T-helper 22 cell (primary cell): ENCODE data around the gene CDCP1.
"Not testable (repeated sequence)": the region's sequence is repeated elsewhere in the genome, so short reads cannot be mapped to it uniquely, and the experiment has no call there.

ENCODE experiments used
- DNase-seq: peaks from one replicate; pipeline ENCODE4 v3.0.0-alpha.2; 2020; ENCODE audit warnings: low read depth

Gene CDCP1

DNA sequence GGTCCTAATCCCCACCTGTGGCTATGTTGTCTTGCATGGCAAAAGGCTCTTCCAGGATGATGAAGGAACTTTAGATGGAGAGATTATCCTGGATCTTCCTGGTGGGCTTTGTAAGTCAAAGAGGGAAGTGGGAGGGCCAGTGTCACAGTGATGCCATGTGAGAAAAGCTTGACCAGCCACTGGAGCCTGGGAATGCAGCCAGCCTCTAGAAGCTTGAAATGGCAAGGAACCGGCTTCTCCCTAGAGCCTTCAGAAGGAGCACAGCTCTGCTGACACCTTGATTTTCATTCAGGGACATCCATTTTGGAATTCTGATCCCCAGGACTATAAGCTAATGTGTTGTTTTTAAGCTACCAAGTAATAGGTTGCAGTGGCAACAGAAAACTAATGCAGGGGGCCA lies 61.8 kb downstream of the CDCP1 start:
- DNase-seq, result no peak

- no peak for DNase-seq
Measured at GRCh38 chr3:45083023-45083422, 63.2 kb downstream of the CDCP1 start.

GRCh38 chr3:45082142-45082538 lies 64.0 kb downstream of the CDCP1 start:
- DNase-seq, result no peak

DNA sequence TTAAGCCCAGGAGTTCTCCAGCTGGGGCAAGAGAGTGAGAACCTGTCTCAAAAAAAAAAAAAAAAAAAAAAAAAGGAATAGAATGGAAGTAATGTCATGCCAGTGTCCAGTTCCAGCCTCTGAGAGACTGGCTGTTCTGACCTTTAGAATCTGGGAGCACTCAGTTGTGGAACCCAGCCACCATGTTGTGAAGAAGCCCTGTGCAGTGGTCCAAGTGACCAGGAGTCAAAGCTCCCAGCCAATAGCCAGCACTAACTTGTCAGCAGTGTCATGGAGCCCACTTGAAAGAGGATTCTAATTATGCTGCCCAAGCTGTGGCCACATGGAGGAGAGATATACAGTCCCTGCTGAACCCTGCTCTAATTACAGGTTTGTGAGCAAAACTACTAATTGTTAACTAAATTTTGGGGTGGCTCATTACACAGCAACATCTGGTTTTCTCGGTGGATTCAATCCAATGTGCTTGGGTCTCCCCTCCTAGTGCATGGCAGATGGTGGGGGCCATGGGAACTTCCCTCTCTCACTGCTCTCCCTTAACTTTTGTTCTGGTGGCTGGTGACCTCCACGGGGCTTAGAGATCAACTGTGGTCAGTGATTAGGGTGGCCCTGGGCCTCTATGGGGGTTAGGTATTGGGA lies 64.6 kb downstream of the CDCP1 start:
- no peak for DNase-seq

DNA sequence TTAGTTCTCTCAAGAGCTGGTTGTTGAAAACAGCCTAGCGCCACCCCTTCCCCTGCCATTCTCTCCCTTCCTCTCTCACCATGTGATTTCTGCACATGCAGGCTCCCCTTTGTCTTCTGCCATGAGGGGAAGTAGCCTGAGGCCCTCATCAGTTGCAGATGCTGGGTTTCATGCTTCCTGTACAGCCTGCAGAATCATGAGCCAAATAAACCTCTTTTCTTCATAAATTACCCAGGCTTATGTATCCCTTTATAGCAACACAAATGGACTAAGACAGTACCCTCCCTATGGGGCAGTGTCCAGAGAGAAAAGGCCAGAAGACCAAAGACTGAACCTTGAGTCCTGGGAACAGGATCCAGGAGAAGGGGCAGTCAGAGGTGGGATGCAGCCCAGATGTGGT lies 65.4 kb downstream of the CDCP1 start:
- no peak for DNase-seq

- DNase-seq, result no peak
Measured at GRCh38 chr3:45079715-45080114, 66.5 kb downstream of the CDCP1 start.

GRCh38 chr3:45078910-45079522 lies 67.2 kb downstream of the CDCP1 start:
- no peak for DNase-seq

- not testable (repeated sequence) for DNase-seq
Measured at GRCh38 chr3:45078256-45078655, 67.9 kb downstream of the CDCP1 start.

- DNase-seq, result no peak
Measured at GRCh38 chr3:45075821-45076625, 70.2 kb downstream of the CDCP1 start.

DNA sequence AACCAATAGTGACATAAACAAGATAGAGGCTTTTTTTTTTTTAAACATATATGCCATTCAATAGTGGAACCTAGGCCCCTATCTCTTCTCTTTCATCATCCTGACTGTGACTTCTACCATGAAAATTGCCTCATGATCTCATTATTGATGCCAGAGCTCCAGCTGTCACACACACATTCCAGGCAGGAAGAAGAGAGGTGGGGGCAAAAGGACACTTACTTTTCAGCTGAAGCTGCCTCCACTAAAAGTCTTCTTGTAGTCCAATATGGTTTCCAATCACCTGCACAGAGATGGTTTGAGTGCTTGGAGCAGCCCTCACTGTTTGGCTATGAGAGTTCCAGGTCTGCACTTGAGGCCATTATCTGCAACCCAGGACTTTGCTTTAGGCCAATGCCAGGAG lies 75.1 kb downstream of the CDCP1 start:
- DNase-seq, result no peak

DNA sequence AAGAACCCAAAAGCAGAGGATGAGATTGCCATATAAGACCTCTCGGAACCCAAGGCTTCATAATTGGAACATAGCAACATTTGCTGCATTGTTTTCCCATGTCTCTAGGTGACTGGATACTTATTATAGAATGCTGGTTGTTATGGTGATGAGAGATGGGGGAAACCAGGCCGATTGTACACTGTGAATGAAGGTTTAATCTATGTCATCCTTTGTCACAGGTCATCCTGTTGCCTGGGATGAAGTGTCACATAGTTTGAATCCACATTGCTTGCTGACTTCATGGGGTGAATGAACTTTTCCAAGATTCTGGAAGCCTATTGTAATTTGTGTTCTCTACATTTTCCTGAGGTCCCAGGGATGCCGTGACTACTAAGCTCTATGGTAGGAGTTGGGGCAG lies 78.2 kb downstream of the CDCP1 start:
- no peak for DNase-seq

GRCh38 chr3:45067486-45067885 lies 78.7 kb downstream of the CDCP1 start:
- no peak for DNase-seq

DNA sequence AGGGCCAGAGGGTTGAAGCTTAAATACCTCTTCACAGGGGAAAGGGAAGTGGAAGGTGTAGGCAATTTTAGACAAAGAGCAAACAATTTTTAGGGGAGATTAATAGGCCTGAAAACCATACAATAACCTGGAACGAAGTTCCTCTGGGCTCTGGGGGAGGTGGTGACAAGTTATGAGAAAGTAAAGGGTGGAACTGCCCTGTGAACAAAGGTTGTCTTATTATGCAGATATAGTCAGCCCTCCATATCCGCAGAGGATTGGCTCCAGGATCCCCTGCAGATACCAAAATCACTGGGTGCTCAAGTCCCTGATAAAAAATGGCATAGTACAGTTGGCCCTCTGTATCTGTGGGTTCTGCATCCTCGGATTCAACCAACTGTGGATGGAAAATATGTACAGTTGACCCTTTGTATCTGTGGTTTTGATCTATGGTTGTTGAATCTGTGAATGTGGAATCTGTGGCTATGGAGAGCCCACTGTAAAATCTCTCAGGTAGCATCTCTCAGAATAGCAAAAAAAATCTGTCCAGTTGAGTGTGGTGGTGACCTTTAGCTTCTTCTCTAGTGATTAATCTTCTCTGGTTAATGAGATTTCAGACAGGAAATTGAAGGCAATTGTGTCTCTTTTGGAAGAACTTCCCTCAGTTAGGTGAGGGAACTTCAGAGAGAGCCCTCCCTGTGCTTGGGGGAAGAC lies 79.9 kb downstream of the CDCP1 start:
- no peak for DNase-seq

DNA sequence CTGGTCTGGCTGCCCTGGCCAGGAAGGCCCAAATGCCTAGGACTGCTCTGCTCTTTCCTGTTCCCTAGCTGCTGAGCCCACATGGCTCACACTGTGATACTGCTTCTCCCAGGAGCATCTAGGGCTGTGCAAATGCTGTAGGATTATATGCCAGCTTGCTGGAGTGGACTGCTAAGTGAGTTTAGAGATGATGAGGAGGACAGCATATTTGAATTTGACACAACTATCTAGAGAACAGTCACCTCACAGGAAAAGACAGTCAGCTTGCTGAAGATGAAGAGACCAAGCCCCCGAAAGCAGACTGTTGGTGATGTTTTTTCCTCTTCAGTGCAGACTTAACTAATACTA lies 80.8 kb downstream of the CDCP1 start:
- DNase-seq, result no peak

DNA sequence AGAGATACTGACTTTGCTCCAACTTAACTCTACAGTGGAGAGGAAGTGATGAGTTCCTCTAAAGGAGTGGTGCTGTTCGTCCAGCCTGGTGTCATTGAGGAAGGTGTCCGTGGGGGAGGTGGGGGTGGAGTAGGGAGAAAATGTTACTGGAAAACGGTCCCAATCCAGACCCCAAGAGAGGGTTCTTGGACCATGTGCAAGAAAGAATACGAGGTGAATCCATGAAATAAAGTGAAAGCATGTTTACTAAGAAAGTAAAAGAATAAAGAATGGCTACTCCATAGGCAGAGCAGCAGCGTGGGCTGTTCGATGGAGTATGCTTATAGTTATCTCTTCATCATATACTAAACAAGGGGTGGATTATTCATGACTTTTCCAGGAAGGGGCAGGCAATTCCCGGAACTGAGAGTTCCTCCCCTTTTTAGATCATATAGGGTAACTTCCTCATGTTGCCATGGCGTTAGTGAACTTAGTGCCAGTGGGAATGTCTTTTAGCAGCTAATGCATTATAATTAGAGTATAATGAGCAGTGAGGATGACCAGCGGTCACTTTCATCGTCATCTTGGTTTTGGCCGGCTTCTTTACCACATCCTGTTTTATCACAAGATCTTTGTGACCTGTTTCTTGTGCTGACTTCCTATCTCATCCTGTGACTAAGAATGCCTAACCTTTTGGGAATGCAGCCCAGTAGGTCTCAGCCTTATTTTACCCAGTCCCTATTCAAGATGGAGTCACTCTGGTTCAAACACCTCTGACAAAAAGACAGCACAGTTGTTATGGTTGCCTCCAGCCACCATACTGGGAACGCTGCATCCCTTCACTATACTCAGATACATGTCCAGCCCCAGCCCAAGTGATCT lies 81.4 kb downstream of the CDCP1 start:
- no peak for DNase-seq

DNA sequence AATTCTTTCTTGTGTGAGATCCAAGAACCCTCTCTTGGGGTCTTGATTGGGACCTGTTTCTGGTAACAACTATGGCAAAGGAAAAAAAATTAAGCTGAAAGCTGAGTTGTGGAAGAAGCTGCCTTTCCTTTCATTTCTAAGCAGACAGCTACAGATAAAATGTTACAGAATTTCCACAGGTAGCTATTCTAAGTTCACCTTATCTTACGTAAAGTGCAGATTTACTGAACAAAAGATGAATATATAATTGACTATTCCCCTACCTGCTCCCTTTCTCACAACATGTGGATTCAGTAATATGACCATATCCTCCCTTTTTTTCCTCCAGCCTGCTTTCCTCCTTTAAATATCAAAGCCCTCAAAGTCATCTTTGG lies 83.5 kb downstream of the CDCP1 start:
- DNase-seq, result no peak

- no peak for DNase-seq
Measured at GRCh38 chr3:45060165-45060892, 85.8 kb downstream of the CDCP1 start.

- DNase-seq, result no peak
Measured at GRCh38 chr3:45059132-45059531, 87.0 kb downstream of the CDCP1 start.

GRCh38 chr3:45057557-45057956 lies 88.6 kb downstream of the CDCP1 start:
- DNase-seq, result no peak

DNA sequence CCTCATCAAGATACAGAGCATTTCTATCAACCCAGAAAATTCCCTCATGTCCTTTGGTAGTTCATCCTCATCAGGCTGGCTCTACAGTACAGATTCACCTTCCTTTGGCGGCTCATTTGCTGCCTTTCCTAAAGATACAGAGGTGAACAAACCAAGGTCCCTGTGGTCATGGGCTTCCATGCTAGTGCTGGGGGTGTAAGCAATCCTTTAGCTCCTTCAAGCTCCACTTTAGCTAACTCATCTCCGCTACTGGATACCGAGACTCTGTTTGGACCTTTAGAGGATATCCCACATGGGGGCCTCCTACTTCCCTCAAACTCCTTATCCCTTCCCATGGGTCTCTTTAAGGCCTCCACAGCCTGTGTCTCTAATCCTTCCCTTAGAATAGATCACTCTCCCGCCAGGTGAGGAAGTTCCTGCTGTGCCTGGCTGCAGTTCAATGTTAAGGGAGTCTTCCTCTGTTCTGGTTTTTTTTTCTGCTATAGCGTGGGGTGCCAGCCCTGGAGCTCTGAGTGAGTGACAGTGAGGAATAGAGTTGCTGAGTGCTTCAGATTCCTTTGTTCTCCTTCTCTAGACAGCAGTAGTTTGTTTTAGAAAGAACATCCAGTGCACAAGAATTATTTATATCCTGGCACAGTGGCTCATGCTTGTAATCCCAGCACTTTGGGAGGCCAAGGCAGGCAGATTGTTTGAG lies 89.4 kb downstream of the CDCP1 start:
- no peak for DNase-seq
